Measurements from ENCODE around the gene LBX2.

The LBX2 gene

DNA sequence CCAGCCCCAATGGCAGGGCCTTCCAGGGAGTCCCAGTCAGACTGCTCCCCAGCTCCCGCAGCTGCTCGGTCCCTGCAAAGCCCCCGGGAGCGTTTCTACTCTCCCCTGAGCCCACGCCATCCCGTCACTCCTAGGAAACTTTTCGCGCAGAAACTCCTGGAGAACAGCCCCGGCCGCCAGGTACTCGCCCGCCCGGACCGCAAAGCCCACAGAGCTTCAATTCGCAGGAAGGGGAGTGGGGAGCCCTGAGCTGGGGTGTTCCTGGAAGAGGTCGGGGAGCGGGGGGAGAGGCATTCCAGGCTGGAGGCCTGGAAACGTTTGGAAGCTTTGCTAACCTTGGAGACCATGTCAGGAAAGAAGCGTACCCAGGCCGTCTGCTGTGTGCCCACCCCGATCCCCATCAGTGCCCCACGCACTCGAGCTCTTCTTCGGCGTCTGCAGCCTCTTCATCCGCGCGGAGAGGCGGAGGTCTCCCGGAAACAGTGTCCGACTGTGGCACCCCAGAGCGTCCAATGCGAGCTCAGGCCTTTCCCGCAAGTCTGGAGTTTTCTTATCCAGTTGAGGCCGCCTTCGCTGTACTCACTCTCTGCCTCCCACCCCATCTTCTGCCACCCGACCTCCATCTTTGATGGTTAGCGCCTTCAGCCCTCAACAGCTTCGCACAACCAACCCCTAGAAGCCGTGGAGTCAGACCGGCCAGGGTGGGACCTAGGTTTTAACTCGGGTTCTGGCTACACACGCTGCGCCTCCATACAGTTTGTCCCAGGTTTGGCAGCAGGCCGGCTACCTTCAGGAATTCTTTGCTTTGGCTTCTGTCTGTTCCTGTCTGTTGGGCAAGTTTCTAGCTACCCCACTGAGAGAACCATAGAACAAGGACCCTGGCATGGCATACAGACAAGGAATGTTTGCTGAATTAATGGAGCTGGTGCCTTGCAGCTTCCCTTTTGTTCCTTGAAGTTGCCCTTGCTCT, 4.4 kb upstream of the LBX2 start:
- TF ChIP-seq GATA2 (IDR thresholded peaks at IDR 0.05; ENCODE audit: low read depth, low read length) (no peak), GATA3 (IDR thresholded peaks at IDR 0.05; ENCODE audit: low read depth, low read length) (no peak)

DNA sequence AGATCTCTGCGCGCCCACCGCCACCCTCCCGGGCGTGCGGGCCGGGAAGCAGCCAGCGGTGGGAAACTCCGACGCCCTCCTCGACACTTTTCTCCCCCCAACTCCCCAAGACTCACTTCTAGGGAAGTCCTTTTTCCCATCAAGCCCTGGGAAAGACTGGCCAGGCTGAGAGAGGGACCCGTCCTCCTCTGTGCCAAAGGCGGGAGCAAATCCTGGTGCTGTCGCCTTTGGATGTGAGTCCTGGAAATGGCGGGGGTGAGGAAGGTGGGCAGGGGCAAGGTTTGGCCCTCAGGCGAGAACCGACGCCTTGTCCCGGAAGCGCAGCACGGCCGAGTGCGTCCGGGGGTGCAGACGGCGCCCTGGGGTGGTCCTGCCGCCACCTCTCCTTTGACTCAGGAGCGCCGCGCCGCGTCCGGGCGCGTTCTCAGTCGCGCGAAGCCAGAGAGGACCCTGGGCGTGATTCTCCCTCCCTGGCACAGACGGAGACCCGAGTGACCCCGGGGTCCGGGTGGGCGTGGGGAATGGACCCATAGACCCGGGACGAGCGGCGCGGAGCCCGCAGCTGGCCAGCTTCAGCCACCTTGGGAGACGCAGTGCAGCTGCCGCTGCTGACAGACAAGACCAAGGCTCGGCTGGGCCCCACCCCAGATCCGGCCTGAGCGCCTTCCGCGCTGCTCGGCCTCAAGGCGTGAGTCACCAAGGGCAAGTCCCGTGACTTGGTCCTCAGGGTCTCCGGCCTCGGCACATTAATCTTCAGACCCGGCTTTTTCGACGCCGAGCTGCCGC, 3.5 kb upstream of the LBX2 start:
- TF ChIP-seq GATA2 (IDR thresholded peaks at IDR 0.05; ENCODE audit: low read depth, low read length): no peak
- no peak for TF ChIP-seq GATA3 (IDR thresholded peaks at IDR 0.05; ENCODE audit: low read depth, low read length)

DNA sequence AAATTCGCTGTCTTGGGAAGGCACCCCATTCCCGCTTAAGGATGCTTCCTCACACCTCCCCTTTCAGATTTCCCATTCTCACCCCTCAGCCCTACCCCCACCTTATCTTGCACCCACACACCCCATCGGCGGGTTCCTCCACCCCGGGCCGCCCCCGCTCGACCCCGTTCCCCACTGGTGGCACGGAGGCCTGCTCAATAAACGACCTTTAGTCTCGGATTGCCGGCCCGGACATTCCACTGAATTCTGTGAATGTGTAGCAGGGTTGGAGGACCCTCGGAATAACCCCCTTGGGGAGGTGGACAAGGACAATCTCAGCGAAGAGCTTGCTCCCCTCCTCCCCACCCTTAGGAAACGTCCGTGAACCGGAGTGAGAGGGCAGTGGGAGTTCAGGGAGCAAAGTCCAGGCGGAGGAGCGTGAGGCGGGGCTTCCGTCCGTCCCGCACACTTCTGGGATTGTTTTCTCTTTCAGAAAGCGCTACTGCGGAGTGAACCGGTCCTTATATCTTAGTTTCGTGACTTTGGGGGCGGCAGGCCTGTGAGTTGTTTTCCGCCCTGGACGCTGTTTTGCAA, 2.8 kb upstream of the LBX2 start:
- TF ChIP-seq GATA3 (IDR thresholded peaks at IDR 0.05; ENCODE audit: low read depth, low read length): no peak
- TF ChIP-seq GATA2 (IDR thresholded peaks at IDR 0.05; ENCODE audit: low read depth, low read length): no peak

DNA sequence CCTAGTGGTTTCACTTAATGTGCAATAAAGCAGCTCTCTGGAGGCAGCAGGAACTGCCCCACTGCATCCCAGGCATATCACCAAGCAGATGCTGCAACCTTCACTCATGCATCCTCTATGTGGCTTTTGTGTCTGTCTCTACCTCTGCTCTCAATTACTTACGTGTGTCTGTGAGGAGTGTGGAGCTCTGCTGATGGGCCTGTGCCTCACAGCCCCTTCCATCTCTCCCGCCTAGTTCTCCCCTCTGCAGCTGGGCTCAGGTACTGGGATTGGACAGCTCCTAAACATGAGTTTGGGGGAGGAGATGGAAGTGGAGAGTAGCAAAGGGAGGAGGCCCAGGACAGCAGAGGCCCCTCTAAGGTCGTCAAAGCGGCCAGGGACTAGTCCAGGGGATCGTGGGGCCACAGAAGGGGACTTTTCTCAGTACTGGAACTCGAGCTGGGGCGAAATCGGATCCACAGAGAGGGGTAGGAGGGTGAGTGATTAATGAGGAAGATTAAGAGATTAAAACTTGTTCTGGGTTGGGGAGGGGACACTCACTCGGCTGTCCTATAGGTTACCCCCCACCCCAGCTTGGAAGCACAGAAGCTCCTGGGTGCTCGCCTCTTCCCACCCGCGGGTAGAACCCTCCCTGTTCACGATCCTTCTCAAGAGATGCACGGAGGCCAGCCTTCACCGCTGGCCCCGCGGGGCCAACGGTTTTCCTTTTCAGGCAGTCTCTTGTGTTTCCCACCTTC, 2.1 kb upstream of the LBX2 start:
- TF ChIP-seq GATA2 (IDR thresholded peaks at IDR 0.05; ENCODE audit: low read depth, low read length) (no peak), GATA3 (IDR thresholded peaks at IDR 0.05; ENCODE audit: low read depth, low read length) (no peak)

DNA sequence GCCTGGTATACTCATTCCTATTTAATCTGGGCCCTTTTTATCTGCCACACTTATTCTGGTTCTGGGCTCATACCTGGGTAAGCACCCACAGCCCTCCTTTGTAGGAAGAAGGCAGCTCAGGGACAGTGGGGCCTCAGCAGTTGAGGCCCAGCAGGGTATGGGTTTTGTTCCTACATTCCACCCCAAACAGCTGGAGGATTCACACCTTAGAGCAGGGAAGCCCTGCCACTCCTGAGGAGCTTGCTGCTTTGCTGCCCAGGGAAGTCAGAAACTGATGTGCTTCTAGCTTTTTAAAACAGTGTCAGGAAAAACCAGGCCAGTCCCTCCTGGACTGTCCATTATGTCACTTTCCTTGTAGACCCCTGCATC, 1.2 kb upstream of the LBX2 start:
- TF ChIP-seq GATA2 (IDR thresholded peaks at IDR 0.05; ENCODE audit: low read depth, low read length): no peak
- no peak for TF ChIP-seq GATA3 (IDR thresholded peaks at IDR 0.05; ENCODE audit: low read depth, low read length)

DNA sequence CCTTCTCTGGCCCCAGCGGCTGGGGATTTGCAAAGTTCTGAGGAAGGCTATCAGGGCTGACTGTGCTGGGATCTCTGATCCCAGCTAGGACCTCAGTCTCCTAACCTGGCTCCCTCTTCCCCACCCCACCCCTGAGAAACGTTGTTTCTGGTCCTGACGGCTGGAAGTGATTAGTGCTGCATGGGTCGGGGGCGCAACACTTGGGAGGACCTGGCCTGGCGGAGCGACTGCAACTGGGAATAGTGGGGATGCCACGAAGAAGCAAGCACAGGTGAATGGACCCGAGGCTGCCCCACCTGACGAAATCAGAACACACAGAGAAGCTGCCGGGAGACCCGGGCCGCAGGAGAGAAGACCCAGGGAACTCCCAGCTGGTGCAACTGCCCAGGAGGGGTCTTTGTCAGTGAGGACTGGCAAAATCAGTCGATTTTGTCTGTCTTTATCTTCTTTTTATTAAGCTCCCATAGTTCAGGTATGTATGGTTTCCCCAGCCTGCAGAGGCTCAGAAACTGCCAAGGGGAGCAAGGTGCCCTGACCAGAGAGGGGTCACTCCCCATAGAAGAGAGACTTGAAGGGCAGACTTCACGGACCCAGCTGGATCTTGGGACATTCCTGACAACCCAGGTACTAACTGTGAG, 656 bp upstream of the LBX2 start:
- TF ChIP-seq GATA2 (IDR thresholded peaks at IDR 0.05; ENCODE audit: low read depth, low read length): no peak
- TF ChIP-seq GATA3 (IDR thresholded peaks at IDR 0.05; ENCODE audit: low read depth, low read length): no peak

DNA sequence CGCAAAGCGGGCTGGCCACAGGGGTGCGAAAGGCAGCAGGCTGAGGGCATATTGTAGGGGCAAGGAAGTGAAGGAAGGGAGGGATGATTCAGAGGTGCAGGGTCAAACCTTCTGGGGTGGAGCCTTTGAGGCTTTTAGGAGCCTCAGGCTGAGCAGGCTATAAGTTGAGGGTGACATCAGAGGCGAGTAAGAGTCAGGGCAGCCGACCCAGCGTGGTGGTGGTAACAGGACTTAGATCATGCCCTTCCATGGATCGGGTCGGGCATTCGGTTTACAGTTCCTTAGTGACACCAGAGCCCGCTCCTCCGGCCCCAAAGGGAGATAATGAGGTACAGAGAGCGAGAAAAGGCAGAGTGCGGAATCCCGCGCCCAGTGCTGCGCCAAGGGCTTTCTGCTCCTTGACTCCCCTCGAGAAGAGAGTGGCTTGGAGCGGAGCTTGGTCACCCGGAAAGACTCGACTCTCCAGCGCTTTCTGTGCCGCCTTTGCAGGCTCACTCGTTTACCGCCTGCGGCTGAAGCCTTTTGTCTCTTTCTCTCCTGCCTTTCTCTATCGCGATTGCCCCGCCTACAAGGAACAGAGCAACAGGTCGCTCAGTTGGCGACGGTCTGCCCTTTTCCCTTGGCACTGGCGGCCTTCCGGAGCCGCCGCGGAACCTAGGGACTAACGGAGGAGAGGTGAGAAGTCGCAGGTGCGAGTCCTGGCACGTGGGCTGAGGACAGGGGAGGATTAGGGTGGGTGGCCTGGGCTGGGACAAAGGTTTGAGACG, 720 bp downstream of the LBX2 start:
- no peak for TF ChIP-seq GATA3 (IDR thresholded peaks at IDR 0.05; ENCODE audit: low read depth, low read length)
- no peak for TF ChIP-seq GATA2 (IDR thresholded peaks at IDR 0.05; ENCODE audit: low read depth, low read length)

DNA sequence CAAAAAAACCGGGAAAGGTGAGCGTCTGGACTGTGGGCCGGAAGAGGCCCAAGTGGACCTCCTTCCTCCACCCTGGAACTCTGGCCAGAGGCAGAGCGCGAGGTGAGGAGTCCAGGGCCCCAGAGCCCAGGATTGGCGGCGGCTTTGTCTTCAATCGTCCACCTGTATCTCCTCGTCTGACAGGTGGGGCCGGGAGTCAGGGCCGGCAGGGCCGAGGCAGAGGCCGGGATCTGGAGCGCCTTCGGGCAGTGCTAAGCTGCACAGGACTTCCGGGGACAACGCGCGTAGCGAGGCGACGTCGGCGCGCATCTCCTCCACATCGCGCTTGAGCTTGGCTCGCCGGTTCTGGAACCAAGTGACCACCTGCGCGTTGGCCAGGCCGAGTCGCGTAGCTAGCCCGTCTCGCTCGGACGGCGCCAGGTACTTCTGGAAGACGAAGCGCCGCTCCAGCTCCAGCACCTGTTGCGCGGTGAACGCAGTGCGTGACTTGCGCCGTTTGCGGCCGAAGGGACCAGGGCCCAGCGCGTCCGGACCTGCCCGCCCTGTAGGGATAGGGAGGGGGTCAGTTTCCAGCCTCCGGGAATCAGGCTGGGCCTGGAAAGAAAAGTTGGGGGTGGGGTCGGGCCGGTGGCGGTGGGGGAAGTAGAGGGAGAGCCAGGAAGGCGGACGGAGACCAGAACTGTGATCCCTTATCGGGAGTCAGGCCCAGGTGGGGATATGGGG, 1.5 kb downstream of the LBX2 start:
- TF ChIP-seq GATA3 (IDR thresholded peaks at IDR 0.05; ENCODE audit: low read depth, low read length) (no peak), GATA2 (IDR thresholded peaks at IDR 0.05; ENCODE audit: low read depth, low read length) (no peak)

DNA sequence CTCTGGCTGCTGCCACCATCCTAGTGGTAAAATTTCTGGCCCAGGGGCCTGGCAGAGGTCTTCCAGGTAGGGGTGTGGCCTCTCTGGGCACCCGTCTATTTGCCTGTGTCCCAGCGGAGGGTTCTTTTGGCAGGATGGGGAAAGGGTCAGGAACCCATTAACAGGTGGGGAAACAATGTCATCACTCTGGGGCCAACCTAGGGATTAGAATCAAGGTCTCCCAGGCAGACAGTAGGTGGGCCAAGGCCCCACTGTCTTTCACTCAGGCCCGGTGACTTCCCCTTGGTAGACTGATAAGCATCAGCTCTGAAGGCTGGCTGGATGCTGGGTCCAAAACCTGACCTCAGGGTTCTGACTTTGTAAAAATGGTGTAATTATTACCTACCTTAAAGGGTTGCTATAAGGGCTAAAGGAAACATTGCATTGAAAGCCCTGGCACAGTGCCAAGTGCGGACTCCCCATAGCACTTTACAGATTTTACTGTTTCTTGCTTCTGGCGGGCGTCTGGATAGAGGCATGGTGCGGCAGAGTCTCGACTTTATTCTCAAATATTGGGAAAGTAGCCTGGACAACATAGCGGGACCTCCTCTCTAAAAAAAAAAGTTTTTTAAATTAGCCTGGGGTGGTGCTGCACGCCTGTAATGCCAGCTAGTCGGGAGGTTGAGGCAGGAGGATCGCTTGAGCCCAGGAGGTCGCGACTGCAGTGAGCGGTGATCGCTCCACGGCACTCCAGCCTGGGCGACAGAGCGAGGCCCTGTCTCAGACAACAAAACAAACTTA, 2.2 kb downstream of the LBX2 start:
- TF ChIP-seq GATA3 (IDR thresholded peaks at IDR 0.05; ENCODE audit: low read depth, low read length): no peak
- TF ChIP-seq GATA2 (IDR thresholded peaks at IDR 0.05; ENCODE audit: low read depth, low read length): peak; percentile 47

DNA sequence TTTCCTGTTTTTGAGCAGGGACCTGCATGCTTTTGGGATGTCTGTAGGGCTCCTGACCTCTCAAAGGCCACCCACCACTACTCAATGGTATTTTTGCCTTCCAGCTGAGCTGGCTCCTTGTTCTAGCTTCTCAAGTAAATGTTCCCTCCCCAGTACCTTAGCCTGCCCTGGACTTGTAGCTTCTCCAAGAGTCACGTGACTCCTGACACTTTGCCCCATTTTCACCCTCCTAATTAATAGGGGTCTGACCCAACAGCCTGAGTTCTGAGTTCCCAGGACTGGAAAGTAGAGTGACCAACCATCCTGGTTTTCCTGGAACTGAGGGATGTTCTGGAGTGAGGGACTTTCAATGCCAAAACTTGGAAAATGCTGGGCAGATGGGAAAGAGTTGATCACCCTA, 4.0 kb downstream of the LBX2 start:
- TF ChIP-seq GATA3 (IDR thresholded peaks at IDR 0.05; ENCODE audit: low read depth, low read length) (no peak), GATA2 (IDR thresholded peaks at IDR 0.05; ENCODE audit: low read depth, low read length) (no peak)

DNA sequence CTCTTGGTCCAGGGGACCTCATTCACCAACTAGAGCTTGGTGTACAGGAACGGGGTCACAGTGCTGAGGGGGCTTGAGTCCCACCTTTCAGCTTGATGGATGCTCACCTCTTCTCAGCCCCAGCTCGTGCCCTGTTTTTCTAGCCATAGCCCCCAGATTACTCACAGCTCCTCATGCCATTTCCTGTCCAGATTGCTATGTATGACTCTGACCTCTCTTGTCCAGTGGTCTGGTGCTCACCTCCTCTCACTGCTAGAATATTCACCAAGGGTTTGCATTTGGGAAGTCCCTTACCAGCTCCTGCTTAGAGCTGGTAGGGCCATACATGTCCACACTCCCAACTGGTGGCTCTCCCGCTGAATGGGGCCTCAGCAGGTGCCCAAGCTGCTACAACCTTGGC, 5.9 kb downstream of the LBX2 start:
- TF ChIP-seq GATA2 (IDR thresholded peaks at IDR 0.05; ENCODE audit: low read depth, low read length) (no peak), GATA3 (IDR thresholded peaks at IDR 0.05; ENCODE audit: low read depth, low read length) (no peak)
